Mucosa of stomach (tissue), 1 donor: ENCODE data around the gene EXOC2.
"Not testable (repeated sequence)": the region's sequence is repeated elsewhere in the genome, so short reads cannot be mapped to it uniquely, and the experiment has no call there.

ENCODE experiments used
- H3K27me3 ChIP-seq: one replicate; pipeline ENCODE4 v1.7.0; 2013; ENCODE audit warnings: mild to moderate bottlenecking, low read length; ENCODE audit not compliant: control insufficient read depth, insufficient read depth
- H3K36me3 ChIP-seq: one replicate; pipeline ENCODE4 v1.7.0; 2013; ENCODE audit warnings: low read length; ENCODE audit not compliant: control insufficient read depth, insufficient read depth
- H3K4me1 ChIP-seq: one replicate; pipeline ENCODE4 v1.7.0; 2013; ENCODE audit warnings: mild to moderate bottlenecking, low read length; ENCODE audit not compliant: control insufficient read depth, insufficient read depth
- H3K4me3 ChIP-seq: one replicate; pipeline ENCODE4 v1.7.0; 2013; ENCODE audit warnings: low read length
- H3K9ac ChIP-seq: one replicate; pipeline ENCODE4 v1.7.0; 2013; ENCODE audit warnings: mild to moderate bottlenecking, low read length, moderate library complexity
- H3K9me3 ChIP-seq: one replicate; pipeline ENCODE4 v1.7.0; 2013; ENCODE audit warnings: mild to moderate bottlenecking, low read length, moderate library complexity; ENCODE audit not compliant: control insufficient read depth
- donor health status: Pancreatic carcinoma.

The EXOC2 gene

DNA sequence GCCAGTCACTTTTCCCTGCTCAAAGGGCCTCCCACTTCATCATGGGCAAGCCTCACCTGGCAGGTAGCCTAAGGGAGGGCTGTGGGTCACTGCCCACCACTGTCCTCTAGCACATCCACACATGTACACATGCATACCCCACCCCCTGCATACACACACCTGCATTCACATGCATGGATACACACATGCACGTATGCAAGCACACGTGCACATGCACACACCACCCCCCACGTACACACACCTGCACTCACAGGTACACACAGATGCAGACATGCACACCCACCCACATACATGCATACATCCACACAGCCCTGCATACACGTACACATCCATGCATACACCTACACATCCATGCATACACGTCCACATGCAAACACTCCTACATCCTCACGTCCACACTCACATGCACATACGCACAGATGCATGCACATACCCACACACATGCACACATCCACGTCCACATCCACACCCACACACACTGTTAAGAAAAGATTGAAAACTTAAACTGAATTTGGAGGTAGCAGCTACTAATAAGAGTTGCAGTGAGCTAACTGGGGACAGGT, 14.0 kb upstream of the EXOC2 start:
- H3K4me1 ChIP-seq, result no peaks in the 10 kb centered on the region
- H3K27me3 ChIP-seq, result no peaks in the 10 kb centered on the region
- H3K4me3 ChIP-seq, result no peak overlapping the region
- H3K9ac ChIP-seq, result no peak overlapping the region
- H3K36me3 ChIP-seq, result no peaks in the 10 kb centered on the region
- H3K9me3 ChIP-seq, result no peaks in the 10 kb centered on the region

GRCh38 chr6:706146-706545, 13.2 kb upstream of the EXOC2 start:
- no peak overlapping the region for H3K9ac ChIP-seq
- no peaks in the 10 kb centered on the region for H3K36me3 ChIP-seq
- no peaks in the 10 kb centered on the region for H3K4me1 ChIP-seq
- peaks cover 6% of the 10 kb centered on the region for H3K27me3 ChIP-seq
- no peak overlapping the region for H3K4me3 ChIP-seq
- no peaks in the 10 kb centered on the region for H3K9me3 ChIP-seq

GRCh38 chr6:705047-705446, 12.1 kb upstream of the EXOC2 start:
- no peak overlapping the region for H3K4me3 ChIP-seq
- H3K9ac ChIP-seq, result no peak overlapping the region
- H3K9me3 ChIP-seq, result no peaks in the 10 kb centered on the region
- H3K4me1 ChIP-seq, result no peaks in the 10 kb centered on the region
- peaks cover 7% of the 10 kb centered on the region for H3K27me3 ChIP-seq
- no peaks in the 10 kb centered on the region for H3K36me3 ChIP-seq

- H3K36me3 ChIP-seq, result no peaks in the 10 kb centered on the region
- no peaks in the 10 kb centered on the region for H3K9me3 ChIP-seq
- H3K27me3 ChIP-seq, result peaks cover 7% of the 10 kb centered on the region
- H3K9ac ChIP-seq, result no peak overlapping the region
- no peaks in the 10 kb centered on the region for H3K4me1 ChIP-seq
- H3K4me3 ChIP-seq, result no peak overlapping the region
These were observed 11.1 kb upstream of the EXOC2 start for GRCh38 chr6:704046-704445.

GRCh38 chr6:703552-703951, 10.6 kb upstream of the EXOC2 start:
- H3K9me3 ChIP-seq, result no peaks in the 10 kb centered on the region
- H3K9ac ChIP-seq, result no peak overlapping the region
- peaks cover 7% of the 10 kb centered on the region for H3K27me3 ChIP-seq
- H3K36me3 ChIP-seq, result no peaks in the 10 kb centered on the region
- H3K4me3 ChIP-seq, result no peak overlapping the region
- no peaks in the 10 kb centered on the region for H3K4me1 ChIP-seq

DNA sequence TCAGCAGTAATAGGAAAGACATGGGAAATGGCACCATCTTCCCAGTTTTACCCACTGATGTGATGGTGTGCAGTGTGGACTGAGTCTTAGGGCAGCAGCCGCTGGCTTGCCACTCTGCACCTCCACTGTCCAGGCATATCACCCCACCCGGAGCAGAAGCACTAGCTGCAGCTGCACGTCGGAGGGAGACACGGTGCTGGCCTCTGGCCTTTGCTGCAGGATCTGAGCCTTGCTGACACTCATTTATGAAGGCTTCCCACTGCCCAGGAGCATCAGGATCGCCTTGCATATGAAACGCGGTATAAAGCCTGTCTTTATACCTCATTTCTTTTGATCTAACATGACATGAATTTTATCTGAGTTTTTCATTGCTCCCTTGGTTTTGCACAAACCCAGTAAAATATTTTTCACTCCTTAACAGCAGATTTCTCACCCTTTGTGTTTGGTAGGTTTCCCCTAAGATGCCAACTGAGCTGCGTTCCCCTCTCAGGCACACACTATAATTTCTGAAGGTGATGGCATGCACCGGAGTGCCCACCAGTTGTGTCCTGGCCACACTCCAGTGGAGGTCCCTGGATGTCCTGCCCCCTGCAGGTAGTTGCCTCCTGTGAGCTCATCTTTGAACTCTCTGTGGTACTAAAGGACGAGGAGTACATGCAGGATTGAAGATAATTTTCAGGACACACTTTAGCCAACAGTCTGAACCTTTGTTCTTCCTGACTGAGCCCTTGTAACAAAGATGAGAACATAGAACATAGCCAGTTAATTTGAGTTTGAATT, 9.0 kb upstream of the EXOC2 start:
- Histone ChIP-seq H3K4me1 (no peaks in the 10 kb centered on the region), H3K4me3 (no peak overlapping the region), H3K9ac (no peak overlapping the region), H3K27me3 (peaks cover 7% of the 10 kb centered on the region), H3K9me3 (no peaks in the 10 kb centered on the region), H3K36me3 (no peaks in the 10 kb centered on the region)

GRCh38 chr6:701215-701614, 8.3 kb upstream of the EXOC2 start:
- Histone ChIP-seq H3K27me3 (peaks cover 7% of the 10 kb centered on the region), H3K4me1 (no peaks in the 10 kb centered on the region), H3K9me3 (no peaks in the 10 kb centered on the region), H3K9ac (no peak overlapping the region), H3K36me3 (no peaks in the 10 kb centered on the region), H3K4me3 (no peak overlapping the region)

DNA sequence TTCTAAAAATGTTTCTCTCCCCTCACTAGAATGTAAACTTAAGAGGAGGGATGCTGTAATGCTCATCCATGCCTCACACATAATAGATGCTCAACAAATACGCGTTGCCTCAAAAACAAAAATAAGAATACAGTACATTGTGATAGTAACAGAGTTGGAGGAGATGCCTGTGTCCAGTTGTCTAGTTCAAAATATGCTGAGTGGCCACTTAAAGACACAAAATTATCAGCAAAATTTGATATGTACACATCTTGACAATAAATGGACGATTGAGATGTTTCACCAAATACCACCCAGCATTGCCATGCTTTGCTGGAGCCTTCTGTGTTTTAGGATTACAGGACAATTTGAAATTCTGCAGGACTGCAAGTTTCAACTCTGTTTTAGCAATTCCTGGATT, 7.6 kb upstream of the EXOC2 start:
- no peak overlapping the region for H3K9ac ChIP-seq
- no peak overlapping the region for H3K4me3 ChIP-seq
- no peaks in the 10 kb centered on the region for H3K4me1 ChIP-seq
- H3K27me3 ChIP-seq, result peaks cover 7% of the 10 kb centered on the region
- H3K9me3 ChIP-seq, result no peaks in the 10 kb centered on the region
- H3K36me3 ChIP-seq, result no peaks in the 10 kb centered on the region

DNA sequence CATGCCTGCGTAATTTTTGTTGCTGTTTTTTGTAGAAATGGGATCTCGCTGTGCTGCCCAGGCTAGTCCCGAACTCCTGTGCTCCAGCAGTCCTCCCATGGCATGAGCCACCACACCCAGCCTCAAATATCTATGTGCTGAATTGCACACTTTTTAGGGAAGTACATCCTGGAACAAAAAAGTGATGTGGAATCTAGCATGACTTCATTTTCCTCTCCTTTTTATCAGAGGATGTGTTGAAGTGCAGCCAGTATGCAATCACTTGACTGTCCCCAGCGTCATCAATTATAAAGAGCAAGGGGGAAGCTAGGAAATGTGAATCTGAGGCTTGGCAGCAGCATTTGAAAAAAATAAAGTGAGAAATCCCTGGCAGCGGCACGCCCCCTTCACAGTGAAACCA, 6.4 kb upstream of the EXOC2 start:
- no peak overlapping the region for H3K4me3 ChIP-seq
- no peaks in the 10 kb centered on the region for H3K4me1 ChIP-seq
- peaks cover 7% of the 10 kb centered on the region for H3K27me3 ChIP-seq
- H3K9me3 ChIP-seq, result no peaks in the 10 kb centered on the region
- H3K36me3 ChIP-seq, result no peaks in the 10 kb centered on the region
- H3K9ac ChIP-seq, result no peak overlapping the region

DNA sequence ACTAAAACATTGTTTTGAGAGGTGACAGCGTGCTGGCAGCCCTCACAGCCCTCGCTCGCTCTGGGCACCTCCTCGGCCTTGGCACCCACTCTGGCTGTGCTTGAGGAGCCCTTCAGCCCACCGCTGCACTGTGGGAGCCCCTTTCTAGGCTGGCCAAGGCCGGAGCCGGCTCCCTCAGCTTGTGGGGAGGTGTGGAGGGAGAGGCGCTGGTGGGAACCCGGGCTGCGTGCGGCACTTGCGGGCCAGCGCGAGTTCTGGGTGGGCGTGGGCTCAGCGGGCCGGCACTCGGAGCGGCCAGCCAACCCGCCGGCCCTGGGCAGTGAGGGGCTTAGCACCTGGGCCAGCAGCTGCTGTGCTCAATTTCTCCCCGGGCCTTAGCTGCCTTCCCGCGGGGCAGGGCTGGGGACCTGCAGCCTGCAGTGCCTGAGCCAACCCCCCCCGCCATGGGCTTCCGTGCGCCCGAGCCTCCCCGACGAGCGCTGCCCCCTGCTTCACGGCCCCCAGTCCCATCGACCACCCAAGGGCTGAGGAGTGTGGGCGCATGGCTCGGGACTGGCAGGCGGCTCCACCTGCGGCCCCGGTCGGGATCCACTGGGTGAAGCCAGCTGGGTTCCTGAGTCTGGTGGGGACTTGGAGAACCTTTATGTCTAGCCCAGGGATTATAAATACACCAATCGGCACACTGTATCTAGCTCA, 1.6 kb upstream of the EXOC2 start:
- H3K9me3 ChIP-seq, H3K27me3 ChIP-seq, H3K9ac ChIP-seq, H3K4me3 ChIP-seq, H3K36me3 ChIP-seq: not testable (repeated sequence)
- H3K4me1 ChIP-seq, result peaks cover 16% of the 10 kb centered on the region

- Histone ChIP-seq H3K9ac (peak overlapping the region; percentile 84), H3K4me3 (no peak overlapping the region), H3K9me3 (no peaks in the 10 kb centered on the region), H3K36me3 (no peaks in the 10 kb centered on the region), H3K27me3 (no peaks in the 10 kb centered on the region), H3K4me1 (peaks cover 16% of the 10 kb centered on the region)
These were observed 727 bp upstream of the EXOC2 start for GRCh38 chr6:693723-694009.

GRCh38 chr6:692356-692851, 535 bp downstream of the EXOC2 start:
- Histone ChIP-seq H3K4me3 (peak overlapping the region; percentile 87), H3K36me3 (no peaks in the 10 kb centered on the region), H3K9ac (peak overlapping the region; percentile 84), H3K27me3 (no peaks in the 10 kb centered on the region), H3K4me1 (peaks cover 16% of the 10 kb centered on the region), H3K9me3 (no peaks in the 10 kb centered on the region)
